Measurements from ENCODE around the gene ATCAY.

ATCAY gene

GRCh38 chr19:3968556-3969434, 88.3 kb downstream of the ATCAY start:
- TF ChIP-seq EZH2phosphoT487 (IDR thresholded peaks at IDR 0.05; ENCODE audit: borderline replicate concordance) (no peak), CTCF (conservative IDR thresholded peaks at IDR 0.05; ENCODE audit: low read length) (no peak)
- H3K9me3 ChIP-seq (ENCODE audit: insufficient read depth, low read depth, low read length) = no peaks in the 10 kb centered on the region
- peak overlapping the region; percentile 89 for H3K4me2 ChIP-seq (ENCODE audit: low read depth, low read length, poor library complexity, severe bottlenecking)
- peaks cover 29% of the 10 kb centered on the region for H3K79me2 ChIP-seq (ENCODE audit: insufficient read depth, low read length)
- no peaks in the 10 kb centered on the region for H3K9me2 ChIP-seq (replicated peaks; ENCODE audit: low read depth, low read length)
- H3K9ac ChIP-seq (ENCODE audit: low read depth, low read length, poor library complexity, severe bottlenecking) = peak overlapping the region; percentile 91
- H3K4me1 ChIP-seq (ENCODE audit: insufficient read depth, low read length, poor library complexity, severe bottlenecking) = peaks cover 20% of the 10 kb centered on the region
- H4K20me1 ChIP-seq (ENCODE audit: insufficient read depth, low read length, poor library complexity, severe bottlenecking) = peaks cover 27% of the 10 kb centered on the region
- peak overlapping the region; percentile 95 for H3K4me3 ChIP-seq (ENCODE audit: low read length, poor library complexity, severe bottlenecking)
- no peaks in the 10 kb centered on the region for H3K27me3 ChIP-seq (ENCODE audit: insufficient read depth, low read length, poor library complexity, severe bottlenecking)
- no peaks in the 10 kb centered on the region for H3K36me3 ChIP-seq (ENCODE audit: insufficient read depth, low read length)
- H2AFZ ChIP-seq (ENCODE audit: low read length) = no peak overlapping the region
- peaks cover 3% of the 10 kb centered on the region; the same call in 1 of the 2 replicates for H3F3A ChIP-seq (ENCODE audit: low read depth)

- Histone ChIP-seq H3K36me3 (ENCODE audit: insufficient read depth, low read length) (no peaks in the 10 kb centered on the region), H3K4me3 (ENCODE audit: low read length, poor library complexity, severe bottlenecking) (peak overlapping the region; percentile 95), H3K9me2 (replicated peaks; ENCODE audit: low read depth, low read length) (no peaks in the 10 kb centered on the region), H3K79me2 (ENCODE audit: insufficient read depth, low read length) (peaks cover 29% of the 10 kb centered on the region), H3K4me1 (ENCODE audit: insufficient read depth, low read length, poor library complexity, severe bottlenecking) (peaks cover 20% of the 10 kb centered on the region), H4K20me1 (ENCODE audit: insufficient read depth, low read length, poor library complexity, severe bottlenecking) (peaks cover 27% of the 10 kb centered on the region), H3K27me3 (ENCODE audit: insufficient read depth, low read length, poor library complexity, severe bottlenecking) (no peaks in the 10 kb centered on the region), H3K4me2 (ENCODE audit: low read depth, low read length, poor library complexity, severe bottlenecking) (peak overlapping the region; percentile 89), H3F3A (ENCODE audit: low read depth) (peaks cover 3% of the 10 kb centered on the region; the same call in 1 of the 2 replicates), H2AFZ (ENCODE audit: low read length) (no peak overlapping the region), H3K9me3 (ENCODE audit: insufficient read depth, low read depth, low read length) (no peaks in the 10 kb centered on the region), H3K9ac (ENCODE audit: low read depth, low read length, poor library complexity, severe bottlenecking) (peak overlapping the region; percentile 91)
- TF ChIP-seq CTCF (conservative IDR thresholded peaks at IDR 0.05; ENCODE audit: low read length) (no peak), EZH2phosphoT487 (IDR thresholded peaks at IDR 0.05; ENCODE audit: borderline replicate concordance) (no peak)
Measured at GRCh38 chr19:3969435-3970312, 89.2 kb downstream of the ATCAY start.

GRCh38 chr19:3970313-3970807, 89.9 kb downstream of the ATCAY start:
- Histone ChIP-seq H3K4me2 (ENCODE audit: low read depth, low read length, poor library complexity, severe bottlenecking) (peak overlapping the region; percentile 89), H3K36me3 (ENCODE audit: insufficient read depth, low read length) (peaks cover 4% of the 10 kb centered on the region; the same call in 1 of the 2 replicates), H3K27me3 (ENCODE audit: insufficient read depth, low read length, poor library complexity, severe bottlenecking) (no peaks in the 10 kb centered on the region), H3F3A (ENCODE audit: low read depth) (peaks cover 3% of the 10 kb centered on the region; the same call in 1 of the 2 replicates), H3K4me1 (ENCODE audit: insufficient read depth, low read length, poor library complexity, severe bottlenecking) (peaks cover 20% of the 10 kb centered on the region), H3K9ac (ENCODE audit: low read depth, low read length, poor library complexity, severe bottlenecking) (peak overlapping the region; percentile 91), H3K9me2 (replicated peaks; ENCODE audit: low read depth, low read length) (no peaks in the 10 kb centered on the region), H2AFZ (ENCODE audit: low read length) (0 out of 2 replicates have a peak overlapping the region, but pooled peaks have one; percentile 56), H3K79me2 (ENCODE audit: insufficient read depth, low read length) (peaks cover 32% of the 10 kb centered on the region), H4K20me1 (ENCODE audit: insufficient read depth, low read length, poor library complexity, severe bottlenecking) (peaks cover 31% of the 10 kb centered on the region), H3K4me3 (ENCODE audit: low read length, poor library complexity, severe bottlenecking) (peak overlapping the region; percentile 95), H3K9me3 (ENCODE audit: insufficient read depth, low read depth, low read length) (no peaks in the 10 kb centered on the region)
- TF ChIP-seq EZH2phosphoT487 (IDR thresholded peaks at IDR 0.05; ENCODE audit: borderline replicate concordance) = no peak
- TF ChIP-seq CTCF (conservative IDR thresholded peaks at IDR 0.05; ENCODE audit: low read length) = no peak
